ENCODE results near the gene RAPSN.

Gene RAPSN

DNA sequence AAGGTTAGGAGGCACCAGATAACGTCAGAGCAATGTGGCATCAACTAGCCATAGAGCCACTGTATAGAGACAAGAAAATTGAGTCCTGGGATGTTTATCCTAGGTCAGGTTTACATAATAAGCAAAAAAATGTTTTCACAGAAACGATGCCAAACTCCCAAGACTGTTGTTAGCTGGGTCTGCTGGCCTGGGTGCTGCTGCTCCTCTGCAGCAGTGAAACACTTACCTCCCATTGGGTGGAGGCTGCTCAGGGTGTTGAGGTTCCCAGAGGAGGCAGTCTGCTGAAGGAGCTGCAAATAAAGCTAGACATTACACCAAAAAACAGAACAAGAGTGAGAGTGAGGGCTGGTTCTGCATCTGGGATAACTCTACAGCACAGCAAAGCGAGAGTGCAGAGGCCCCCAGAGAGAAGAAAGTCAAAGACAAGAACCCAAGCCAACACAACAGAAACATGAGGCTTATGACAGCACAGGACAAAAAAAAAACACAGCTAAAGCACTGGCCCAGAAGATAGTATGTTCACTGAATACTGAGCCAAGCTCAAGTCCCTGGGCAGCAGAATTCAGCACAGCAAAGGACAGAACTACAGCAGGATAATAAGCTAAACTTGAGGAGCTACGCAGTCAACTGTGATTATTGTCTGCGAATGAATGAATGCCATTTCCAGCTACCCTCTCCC, 29.9 kb upstream of the RAPSN start:
- CTCF ChIA-PET: interaction anchor here (0.5 to 0.7 kb wide), 3 partner anchors 9 to 105 kb away, joined by 3 to 4 read pairs (median 4); no protein-coding TSS in a partner anchor
- H3K4me1 ChIP-seq (ENCODE audit: control insufficient read depth, insufficient read depth, low read length): no peaks in the 10 kb centered on the region
- H3K4me3 ChIP-seq (ENCODE audit: low read depth, low read length): no peak overlapping the region
- H3K27ac ChIP-seq (ENCODE audit: extremely low read depth, low read depth, low read length): no peak overlapping the region
- POLR2A ChIA-PET: interaction anchor here (0.6 kb wide), 1 partner anchor 55 kb away, joined by 4 read pairs; no protein-coding TSS in a partner anchor
- peaks cover 25 to 96% of the 10 kb centered on the region in 2 experiments for H3K36me3 ChIP-seq (ENCODE audit: control insufficient read depth in 2 of 2, insufficient read depth in 1 of 2, low read length in 2 of 2)
- no peaks in the 10 kb centered on the region for H3K9me3 ChIP-seq (ENCODE audit: control insufficient read depth, insufficient read depth, low read depth, low read length)
- no peak for TF ChIP-seq PRDM1 (tag by site-specific recombination; IDR thresholded peaks at IDR 0.05)

DNA sequence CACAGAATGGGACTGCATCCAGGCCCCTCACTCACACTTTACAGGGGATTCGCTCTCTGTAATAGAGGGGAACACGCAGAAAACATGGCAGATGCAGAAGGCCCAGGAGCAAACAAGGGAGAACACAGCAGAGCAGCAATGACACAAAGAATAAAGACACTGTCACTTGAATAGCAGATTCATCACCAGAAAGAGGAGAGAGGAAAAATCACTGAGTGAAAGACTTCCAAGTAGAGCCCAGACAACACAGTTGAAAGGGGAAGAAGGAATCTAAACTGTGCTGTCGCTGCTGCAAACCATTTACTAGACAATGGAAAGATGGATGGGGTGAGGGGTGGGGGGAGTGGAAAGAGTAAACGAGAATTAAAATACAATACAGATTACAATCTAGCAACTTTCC, 28.8 kb upstream of the RAPSN start:
- Histone ChIP-seq H3K9me3 (ENCODE audit: control insufficient read depth, insufficient read depth, low read depth, low read length) (no peaks in the 10 kb centered on the region), H3K27ac (ENCODE audit: extremely low read depth, low read depth, low read length) (no peak overlapping the region), H3K4me1 (ENCODE audit: control insufficient read depth, insufficient read depth, low read length) (no peaks in the 10 kb centered on the region), H3K36me3 (ENCODE audit: control insufficient read depth in 2 of 2, insufficient read depth in 1 of 2, low read length in 2 of 2) (peaks cover 22 to 96% of the 10 kb centered on the region in 2 experiments), H3K4me3 (ENCODE audit: low read depth, low read length) (no peak overlapping the region)
- ChIA-PET POLR2A (interaction anchor here (0.6 kb wide), 1 partner anchor 56 kb away, joined by 4 read pairs; no protein-coding TSS in a partner anchor), CTCF (no interaction called here)
- no peak for TF ChIP-seq ZNF132 (tag by site-specific recombination; IDR thresholded peaks at IDR 0.05; ENCODE audit: borderline replicate concordance)
- no peak for TF ChIP-seq OVOL3 (tag by site-specific recombination; IDR thresholded peaks at IDR 0.05)
- TF ChIP-seq ZNF274 (IDR thresholded peaks at IDR 0.05; ENCODE audit: low read length): no peak
- TF ChIP-seq ZNF274 (tag by site-specific recombination; IDR thresholded peaks at IDR 0.05; ENCODE audit: borderline replicate concordance): no peak
- TF ChIP-seq SALL2 (tag by site-specific recombination; IDR thresholded peaks at IDR 0.05; ENCODE audit: borderline replicate concordance): no peak
- TF ChIP-seq, protein P1, sequence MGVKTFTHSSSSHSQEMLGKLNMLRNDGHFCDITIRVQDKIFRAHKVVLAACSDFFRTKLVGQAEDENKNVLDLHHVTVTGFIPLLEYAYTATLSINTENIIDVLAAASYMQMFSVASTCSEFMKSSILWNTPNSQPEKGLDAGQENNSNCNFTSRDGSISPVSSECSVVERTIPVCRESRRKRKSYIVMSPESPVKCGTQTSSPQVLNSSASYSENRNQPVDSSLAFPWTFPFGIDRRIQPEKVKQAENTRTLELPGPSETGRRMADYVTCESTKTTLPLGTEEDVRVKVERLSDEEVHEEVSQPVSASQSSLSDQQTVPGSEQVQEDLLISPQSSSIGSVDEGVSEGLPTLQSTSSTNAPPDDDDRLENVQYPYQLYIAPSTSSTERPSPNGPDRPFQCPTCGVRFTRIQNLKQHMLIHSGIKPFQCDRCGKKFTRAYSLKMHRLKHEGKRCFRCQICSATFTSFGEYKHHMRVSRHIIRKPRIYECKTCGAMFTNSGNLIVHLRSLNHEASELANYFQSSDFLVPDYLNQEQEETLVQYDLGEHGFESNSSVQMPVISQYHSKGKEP (tag by site-specific recombination; IDR thresholded peaks at IDR 0.05): no peak
- TF ChIP-seq ZNF707 (tag by site-specific recombination; IDR thresholded peaks at IDR 0.05): no peak
- TF ChIP-seq ZNF623 (tag by site-specific recombination; IDR thresholded peaks at IDR 0.05): no peak
- no peak for TF ChIP-seq TCF7L2 (IDR thresholded peaks at IDR 0.05; ENCODE audit: borderline replicate concordance, low read depth, low read length)
- TF ChIP-seq, protein P2, sequence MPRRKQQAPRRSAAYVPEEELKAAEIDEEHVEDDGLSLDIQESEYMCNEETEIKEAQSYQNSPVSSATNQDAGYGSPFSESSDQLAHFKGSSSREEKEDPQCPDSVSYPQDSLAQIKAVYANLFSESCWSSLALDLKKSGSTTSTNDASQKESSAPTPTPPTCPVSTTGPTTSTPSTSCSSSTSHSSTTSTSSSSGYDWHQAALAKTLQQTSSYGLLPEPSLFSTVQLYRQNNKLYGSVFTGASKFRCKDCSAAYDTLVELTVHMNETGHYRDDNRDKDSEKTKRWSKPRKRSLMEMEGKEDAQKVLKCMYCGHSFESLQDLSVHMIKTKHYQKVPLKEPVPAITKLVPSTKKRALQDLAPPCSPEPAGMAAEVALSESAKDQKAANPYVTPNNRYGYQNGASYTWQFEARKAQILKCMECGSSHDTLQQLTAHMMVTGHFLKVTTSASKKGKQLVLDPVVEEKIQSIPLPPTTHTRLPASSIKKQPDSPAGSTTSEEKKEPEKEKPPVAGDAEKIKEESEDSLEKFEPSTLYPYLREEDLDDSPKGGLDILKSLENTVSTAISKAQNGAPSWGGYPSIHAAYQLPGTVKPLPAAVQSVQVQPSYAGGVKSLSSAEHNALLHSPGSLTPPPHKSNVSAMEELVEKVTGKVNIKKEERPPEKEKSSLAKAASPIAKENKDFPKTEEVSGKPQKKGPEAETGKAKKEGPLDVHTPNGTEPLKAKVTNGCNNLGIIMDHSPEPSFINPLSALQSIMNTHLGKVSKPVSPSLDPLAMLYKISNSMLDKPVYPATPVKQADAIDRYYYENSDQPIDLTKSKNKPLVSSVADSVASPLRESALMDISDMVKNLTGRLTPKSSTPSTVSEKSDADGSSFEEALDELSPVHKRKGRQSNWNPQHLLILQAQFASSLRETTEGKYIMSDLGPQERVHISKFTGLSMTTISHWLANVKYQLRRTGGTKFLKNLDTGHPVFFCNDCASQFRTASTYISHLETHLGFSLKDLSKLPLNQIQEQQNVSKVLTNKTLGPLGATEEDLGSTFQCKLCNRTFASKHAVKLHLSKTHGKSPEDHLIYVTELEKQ (tag by site-specific recombination; IDR thresholded peaks at IDR 0.05; ENCODE audit: borderline replicate concordance): no peak
- TF ChIP-seq, protein P3, sequence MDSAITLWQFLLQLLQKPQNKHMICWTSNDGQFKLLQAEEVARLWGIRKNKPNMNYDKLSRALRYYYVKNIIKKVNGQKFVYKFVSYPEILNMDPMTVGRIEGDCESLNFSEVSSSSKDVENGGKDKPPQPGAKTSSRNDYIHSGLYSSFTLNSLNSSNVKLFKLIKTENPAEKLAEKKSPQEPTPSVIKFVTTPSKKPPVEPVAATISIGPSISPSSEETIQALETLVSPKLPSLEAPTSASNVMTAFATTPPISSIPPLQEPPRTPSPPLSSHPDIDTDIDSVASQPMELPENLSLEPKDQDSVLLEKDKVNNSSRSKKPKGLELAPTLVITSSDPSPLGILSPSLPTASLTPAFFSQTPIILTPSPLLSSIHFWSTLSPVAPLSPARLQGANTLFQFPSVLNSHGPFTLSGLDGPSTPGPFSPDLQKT (IDR thresholded peaks at IDR 0.05; ENCODE audit: borderline replicate concordance, low read depth, low read length): no peak
- no peak for TF ChIP-seq SP7 (tag by site-specific recombination; IDR thresholded peaks at IDR 0.05)
- no peak for TF ChIP-seq ZBTB7A (tag by site-specific recombination; IDR thresholded peaks at IDR 0.05; ENCODE audit: low read depth)
- TF ChIP-seq, protein P4, sequence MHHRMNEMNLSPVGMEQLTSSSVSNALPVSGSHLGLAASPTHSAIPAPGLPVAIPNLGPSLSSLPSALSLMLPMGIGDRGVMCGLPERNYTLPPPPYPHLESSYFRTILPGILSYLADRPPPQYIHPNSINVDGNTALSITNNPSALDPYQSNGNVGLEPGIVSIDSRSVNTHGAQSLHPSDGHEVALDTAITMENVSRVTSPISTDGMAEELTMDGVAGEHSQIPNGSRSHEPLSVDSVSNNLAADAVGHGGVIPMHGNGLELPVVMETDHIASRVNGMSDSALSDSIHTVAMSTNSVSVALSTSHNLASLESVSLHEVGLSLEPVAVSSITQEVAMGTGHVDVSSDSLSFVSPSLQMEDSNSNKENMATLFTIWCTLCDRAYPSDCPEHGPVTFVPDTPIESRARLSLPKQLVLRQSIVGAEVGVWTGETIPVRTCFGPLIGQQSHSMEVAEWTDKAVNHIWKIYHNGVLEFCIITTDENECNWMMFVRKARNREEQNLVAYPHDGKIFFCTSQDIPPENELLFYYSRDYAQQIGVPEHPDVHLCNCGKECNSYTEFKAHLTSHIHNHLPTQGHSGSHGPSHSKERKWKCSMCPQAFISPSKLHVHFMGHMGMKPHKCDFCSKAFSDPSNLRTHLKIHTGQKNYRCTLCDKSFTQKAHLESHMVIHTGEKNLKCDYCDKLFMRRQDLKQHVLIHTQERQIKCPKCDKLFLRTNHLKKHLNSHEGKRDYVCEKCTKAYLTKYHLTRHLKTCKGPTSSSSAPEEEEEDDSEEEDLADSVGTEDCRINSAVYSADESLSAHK (tag by site-specific recombination; IDR thresholded peaks at IDR 0.05): no peak
- TF ChIP-seq, protein P5, sequence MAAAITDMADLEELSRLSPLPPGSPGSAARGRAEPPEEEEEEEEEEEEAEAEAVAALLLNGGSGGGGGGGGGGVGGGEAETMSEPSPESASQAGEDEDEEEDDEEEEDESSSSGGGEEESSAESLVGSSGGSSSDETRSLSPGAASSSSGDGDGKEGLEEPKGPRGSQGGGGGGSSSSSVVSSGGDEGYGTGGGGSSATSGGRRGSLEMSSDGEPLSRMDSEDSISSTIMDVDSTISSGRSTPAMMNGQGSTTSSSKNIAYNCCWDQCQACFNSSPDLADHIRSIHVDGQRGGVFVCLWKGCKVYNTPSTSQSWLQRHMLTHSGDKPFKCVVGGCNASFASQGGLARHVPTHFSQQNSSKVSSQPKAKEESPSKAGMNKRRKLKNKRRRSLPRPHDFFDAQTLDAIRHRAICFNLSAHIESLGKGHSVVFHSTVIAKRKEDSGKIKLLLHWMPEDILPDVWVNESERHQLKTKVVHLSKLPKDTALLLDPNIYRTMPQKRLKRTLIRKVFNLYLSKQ (tag by site-specific recombination; IDR thresholded peaks at IDR 0.05; ENCODE audit: borderline replicate concordance): no peak
- TF ChIP-seq ZNF423 (tag by site-specific recombination; IDR thresholded peaks at IDR 0.05): no peak
- TF ChIP-seq, protein P6, sequence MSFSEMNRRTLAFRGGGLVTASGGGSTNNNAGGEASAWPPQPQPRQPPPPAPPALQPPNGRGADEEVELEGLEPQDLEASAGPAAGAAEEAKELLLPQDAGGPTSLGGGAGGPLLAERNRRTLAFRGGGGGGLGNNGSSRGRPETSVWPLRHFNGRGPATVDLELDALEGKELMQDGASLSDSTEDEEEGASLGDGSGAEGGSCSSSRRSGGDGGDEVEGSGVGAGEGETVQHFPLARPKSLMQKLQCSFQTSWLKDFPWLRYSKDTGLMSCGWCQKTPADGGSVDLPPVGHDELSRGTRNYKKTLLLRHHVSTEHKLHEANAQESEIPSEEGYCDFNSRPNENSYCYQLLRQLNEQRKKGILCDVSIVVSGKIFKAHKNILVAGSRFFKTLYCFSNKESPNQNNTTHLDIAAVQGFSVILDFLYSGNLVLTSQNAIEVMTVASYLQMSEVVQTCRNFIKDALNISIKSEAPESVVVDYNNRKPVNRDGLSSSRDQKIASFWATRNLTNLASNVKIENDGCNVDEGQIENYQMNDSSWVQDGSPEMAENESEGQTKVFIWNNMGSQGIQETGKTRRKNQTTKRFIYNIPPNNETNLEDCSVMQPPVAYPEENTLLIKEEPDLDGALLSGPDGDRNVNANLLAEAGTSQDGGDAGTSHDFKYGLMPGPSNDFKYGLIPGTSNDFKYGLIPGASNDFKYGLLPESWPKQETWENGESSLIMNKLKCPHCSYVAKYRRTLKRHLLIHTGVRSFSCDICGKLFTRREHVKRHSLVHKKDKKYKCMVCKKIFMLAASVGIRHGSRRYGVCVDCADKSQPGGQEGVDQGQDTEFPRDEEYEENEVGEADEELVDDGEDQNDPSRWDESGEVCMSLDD (tag by site-specific recombination; IDR thresholded peaks at IDR 0.05): no peak
- TF ChIP-seq ZNF19 (tag by site-specific recombination; IDR thresholded peaks at IDR 0.05; ENCODE audit: low read depth): no peak
- TF ChIP-seq RBAK (tag by site-specific recombination; IDR thresholded peaks at IDR 0.05): no peak
